Measurements from ENCODE around the gene PLXNB2. TPM values are rescaled to one million over a fixed set of nuclear protein-coding genes. Genes with fewer than 3 reads are reported as not detected.

PLXNB2 gene
- total and polyA plus RNA-seq, 4 experiments from 2014 or later, result 0.40 to 4.6 (median 2.8) TPM; not detected in 1

DNA sequence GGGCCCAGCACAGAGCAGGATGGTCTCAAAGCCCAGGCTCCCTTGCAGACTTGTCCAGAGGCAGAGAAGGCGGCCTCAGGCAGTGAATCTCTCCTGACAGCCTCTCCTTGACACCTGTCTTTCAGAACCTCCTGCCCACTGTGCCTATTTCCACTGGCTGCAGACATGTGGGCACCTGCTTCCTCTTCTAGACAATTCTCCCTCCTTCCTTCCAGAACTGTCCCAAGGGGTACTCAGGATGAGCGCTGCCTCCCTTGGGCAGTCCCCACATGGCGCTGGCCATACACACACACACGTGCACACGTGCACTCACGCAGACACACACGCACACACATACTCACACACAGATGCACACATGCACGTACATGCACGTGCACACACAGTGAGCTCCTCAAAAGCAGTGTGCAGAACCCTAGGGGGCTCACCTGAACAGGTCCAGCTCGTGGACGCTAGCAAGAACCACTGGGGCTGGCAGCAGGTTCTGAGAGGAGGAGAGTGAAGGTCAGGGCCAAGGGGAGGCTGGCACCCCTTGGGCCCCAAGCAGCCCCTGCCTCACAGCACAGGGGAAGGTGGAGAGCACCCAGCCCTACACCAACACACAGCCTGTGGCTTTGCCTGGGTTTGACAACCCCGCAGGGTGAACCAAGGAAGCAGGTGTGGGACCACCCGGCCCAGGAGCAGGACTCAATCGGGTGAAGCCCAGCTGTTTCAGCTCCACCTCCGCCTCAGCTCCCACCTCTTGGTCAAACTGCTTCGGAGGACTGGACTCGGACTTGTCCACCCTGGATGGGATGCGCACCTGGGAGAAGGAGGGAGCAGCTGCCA is 8.1 kb upstream of the PLXNB2 start:
- Histone ChIP-seq H3K36me3 (ENCODE audit: insufficient read depth, low read length) (no peaks in the 10 kb centered on the region), H3K27me3 (ENCODE audit: insufficient read depth, low read length) (no peaks in the 10 kb centered on the region), H3K4me3 (ENCODE audit: low read length in 2 of 2) (no peak overlapping the region), H3K4me1 (ENCODE audit: insufficient read depth, low read length) (peaks cover 19% of the 10 kb centered on the region), H3K27ac (ENCODE audit: low read depth, low read length) (peak overlapping the region; percentile 30), H3K9me3 (ENCODE audit: control insufficient read depth in 1 of 2, low read length in 2 of 2) (no peaks in the 10 kb centered on the region)
- intact Hi-C loops (cut with micrococcal nuclease), result no loop called here
- no peaks in the 10 kb centered on the region for H3K9me3 Mint-ChIP-seq
- no peaks in the 10 kb centered on the region for H3K27me3 Mint-ChIP-seq
- H3K4me3 Mint-ChIP-seq, result peak overlapping the region; percentile 12 to 79 (median 64)
- POLR2A ChIA-PET (ENCODE audit: partially characterized antibody), result interaction anchor here (1.3 to 2.7 kb wide), 5 partner anchors 9 to 210 kb away, joined by 4 to 9 read pairs (median 6); partner anchors contain the start of genes DENND6B, HDAC10 and SCO2
- no peaks in the 10 kb centered on the region for H3K36me3 Mint-ChIP-seq
- DNase-seq, result peak in 1 of 5 donors; percentile 35
- peaks cover 6 to 18% (median 12%) of the 10 kb centered on the region in 4 donors for H3K4me1 Mint-ChIP-seq
- peak overlapping the region in 5 of 7 donors; percentile 60 to 86 (median 64) for H3K27ac Mint-ChIP-seq
- CTCF ChIA-PET (ENCODE audit: partially characterized antibody), result interaction anchor here (0.8 to 2.9 kb wide), 3 partner anchors 12 to 74 kb away, joined by 3 to 15 read pairs (median 8); partner anchors contain the start of gene DENND6B

DNA sequence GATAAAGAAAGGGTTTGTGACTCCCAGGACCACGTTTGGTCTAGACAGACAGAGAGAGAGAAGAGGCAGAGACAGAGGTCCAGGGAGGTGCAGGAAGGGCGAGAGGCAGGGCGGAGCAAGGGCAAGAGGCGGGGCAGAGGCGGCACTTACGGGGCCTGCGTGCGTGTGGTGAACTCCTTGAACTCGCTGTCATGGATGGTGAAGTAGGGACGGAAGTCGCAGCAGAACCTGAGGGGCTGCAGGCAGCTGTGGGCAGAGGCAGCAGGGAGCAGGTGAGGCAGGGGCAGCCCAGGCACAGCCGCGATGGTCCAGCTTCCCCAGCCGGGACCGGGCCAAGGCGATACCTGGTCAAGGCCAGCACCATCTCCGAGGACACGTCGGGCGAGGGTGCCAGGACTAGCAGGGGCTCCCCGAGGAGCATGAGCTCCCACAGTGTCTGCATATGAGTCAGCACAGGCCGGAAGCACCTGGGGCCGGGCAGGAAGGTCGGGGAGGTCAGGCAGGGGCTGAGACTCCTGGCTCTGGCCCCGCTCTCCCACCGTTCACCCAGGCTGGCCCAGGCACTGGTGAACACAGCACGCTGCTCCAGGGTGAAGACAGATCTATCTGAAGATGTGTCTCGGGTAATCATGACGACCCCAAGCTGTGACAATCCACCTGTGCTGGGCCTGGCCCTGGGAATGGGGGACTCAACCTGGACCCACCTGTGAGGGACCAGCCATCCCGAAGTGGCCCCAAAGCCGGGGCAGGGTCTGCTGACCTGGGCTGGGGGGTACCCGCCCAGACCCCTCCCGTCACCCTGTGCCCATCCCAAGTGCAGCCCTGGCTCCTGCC is 7.2 kb upstream of the PLXNB2 start:
- Mint-ChIP-seq H3K36me3 (no peaks in the 10 kb centered on the region), H3K9me3 (no peaks in the 10 kb centered on the region), H3K27me3 (no peaks in the 10 kb centered on the region), H3K4me1 (peaks cover 6 to 18% (median 12%) of the 10 kb centered on the region in 4 donors), H3K27ac (peak overlapping the region; percentile 40 to 97 (median 91)), H3K4me3 (peak overlapping the region; percentile 81 to 96 (median 87))
- ChIA-PET POLR2A (ENCODE audit: partially characterized antibody) (interaction anchor here (0.8 to 2.7 kb wide), 10 partner anchors 10 to 306 kb away, joined by 3 to 9 read pairs (median 4); partner anchors contain the start of genes DENND6B, HDAC10 and SCO2), CTCF (ENCODE audit: partially characterized antibody) (interaction anchor here (0.9 to 2.9 kb wide), 3 partner anchors 13 to 62 kb away, joined by 4 to 15 read pairs (median 8); partner anchors contain the start of gene DENND6B)
- H3K9me3 ChIP-seq (ENCODE audit: control insufficient read depth in 1 of 2, low read length in 2 of 2), result no peaks in the 10 kb centered on the region
- peak overlapping the region; percentile 30 for H3K27ac ChIP-seq (ENCODE audit: low read depth, low read length)
- H3K4me3 ChIP-seq (ENCODE audit: low read length in 2 of 2), result peak overlapping the region; percentile 28 to 36
- peak; percentile 54 to 72 (median 60) for DNase-seq
- H3K4me1 ChIP-seq (ENCODE audit: insufficient read depth, low read length), result peaks cover 19% of the 10 kb centered on the region
- intact Hi-C loops (cut with micrococcal nuclease), result loop anchor here (1.0 kb wide), 1 partner anchor 28 kb away; no protein-coding TSS in a partner anchor
- no peaks in the 10 kb centered on the region for H3K36me3 ChIP-seq (ENCODE audit: insufficient read depth, low read length)
- no peaks in the 10 kb centered on the region for H3K27me3 ChIP-seq (ENCODE audit: insufficient read depth, low read length)

DNA sequence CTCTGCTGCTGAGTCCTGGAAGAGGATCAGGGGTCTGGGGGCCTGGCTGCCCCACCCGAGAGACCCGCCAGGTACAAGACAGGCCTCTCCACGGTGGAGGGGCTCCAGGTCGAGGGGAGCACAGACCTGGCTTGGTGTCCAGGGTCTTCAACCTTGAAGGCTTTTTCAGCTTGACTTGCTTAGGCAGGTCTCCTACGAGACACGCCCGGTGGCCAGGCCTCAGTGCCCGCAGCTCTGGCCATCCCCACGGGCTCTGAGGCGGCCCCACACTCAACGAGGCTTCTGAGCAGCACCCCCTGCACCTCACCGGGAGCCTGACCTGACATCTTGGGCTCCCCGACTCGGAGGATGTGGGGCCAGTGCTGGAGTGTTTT is 6.6 kb upstream of the PLXNB2 start:
- Mint-ChIP-seq H3K9me3 (no peaks in the 10 kb centered on the region), H3K4me3 (peak overlapping the region; percentile 81 to 96 (median 87)), H3K27ac (peak overlapping the region; percentile 40 to 97 (median 91)), H3K4me1 (peaks cover 6 to 18% (median 12%) of the 10 kb centered on the region in 4 donors), H3K36me3 (no peaks in the 10 kb centered on the region), H3K27me3 (no peaks in the 10 kb centered on the region)
- Histone ChIP-seq H3K27me3 (ENCODE audit: insufficient read depth, low read length) (no peaks in the 10 kb centered on the region), H3K4me3 (ENCODE audit: low read length in 2 of 2) (peak overlapping the region in 1 of 2 donors; percentile 28), H3K9me3 (ENCODE audit: control insufficient read depth in 1 of 2, low read length in 2 of 2) (no peaks in the 10 kb centered on the region), H3K36me3 (ENCODE audit: insufficient read depth, low read length) (no peaks in the 10 kb centered on the region), H3K4me1 (ENCODE audit: insufficient read depth, low read length) (peaks cover 19% of the 10 kb centered on the region), H3K27ac (ENCODE audit: low read depth, low read length) (peak overlapping the region; percentile 30)
- intact Hi-C loops (cut with micrococcal nuclease), result loop anchor here (1.0 kb wide), 1 partner anchor 28 kb away; no protein-coding TSS in a partner anchor
- POLR2A ChIA-PET (ENCODE audit: partially characterized antibody), result interaction anchor here (0.6 to 2.7 kb wide), 10 partner anchors 11 to 307 kb away, joined by 3 to 9 read pairs (median 4); partner anchors contain the start of genes HDAC10 and SCO2
- DNase-seq, result no peak
- CTCF ChIA-PET (ENCODE audit: partially characterized antibody), result interaction anchor here (0.5 to 2.9 kb wide), 4 partner anchors 14 to 61 kb away, joined by 3 to 15 read pairs (median 6); partner anchors contain the start of gene DENND6B

DNA sequence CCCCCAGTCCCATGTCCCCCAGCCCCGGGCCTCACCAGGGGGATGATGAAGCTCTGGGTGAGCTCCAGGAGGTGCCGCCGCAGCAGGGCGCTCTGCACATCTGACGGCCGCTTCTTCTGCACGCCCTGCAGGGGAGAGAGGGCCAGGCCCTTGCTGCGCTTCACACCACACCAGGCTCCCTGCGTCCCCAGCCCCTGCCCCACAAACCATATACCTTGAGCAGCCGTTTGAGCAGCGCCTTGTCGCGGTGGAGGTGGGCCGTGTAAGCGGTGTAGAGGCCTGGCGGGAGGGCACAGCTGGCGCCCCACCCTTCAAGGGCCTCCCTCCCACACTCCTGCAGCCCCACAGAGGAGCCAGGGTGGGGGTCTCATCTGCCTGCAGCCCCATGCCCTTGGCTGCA is 6.2 kb upstream of the PLXNB2 start:
- Histone ChIP-seq H3K36me3 (ENCODE audit: insufficient read depth, low read length) (no peaks in the 10 kb centered on the region), H3K4me3 (ENCODE audit: low read length in 2 of 2) (no peak overlapping the region), H3K9me3 (ENCODE audit: control insufficient read depth in 1 of 2, low read length in 2 of 2) (no peaks in the 10 kb centered on the region), H3K27ac (ENCODE audit: low read depth, low read length) (no peak overlapping the region), H3K27me3 (ENCODE audit: insufficient read depth, low read length) (no peaks in the 10 kb centered on the region), H3K4me1 (ENCODE audit: insufficient read depth, low read length) (peaks cover 19% of the 10 kb centered on the region)
- ChIA-PET POLR2A (ENCODE audit: partially characterized antibody) (interaction anchor here (0.6 to 2.7 kb wide), 8 partner anchors 11 to 308 kb away, joined by 3 to 9 read pairs (median 4); partner anchors contain the start of gene SCO2), CTCF (ENCODE audit: partially characterized antibody) (interaction anchor here (0.5 to 1.9 kb wide), 3 partner anchors 28 to 61 kb away, joined by 3 to 8 read pairs (median 4); no protein-coding TSS in a partner anchor)
- Mint-ChIP-seq H3K9me3 (no peaks in the 10 kb centered on the region), H3K4me1 (peaks cover 6 to 22% (median 12%) of the 10 kb centered on the region in 4 donors), H3K27ac (peak overlapping the region in 2 of 7 donors; percentile 77 to 79), H3K36me3 (no peaks in the 10 kb centered on the region), H3K4me3 (peak overlapping the region in 1 of 8 donors; percentile 96), H3K27me3 (peaks cover 0 to 2% of the 10 kb centered on the region in 2 donors)
- intact Hi-C loops (cut with micrococcal nuclease), result no loop called here
- peak in 1 of 5 donors; percentile 24 for DNase-seq

DNA sequence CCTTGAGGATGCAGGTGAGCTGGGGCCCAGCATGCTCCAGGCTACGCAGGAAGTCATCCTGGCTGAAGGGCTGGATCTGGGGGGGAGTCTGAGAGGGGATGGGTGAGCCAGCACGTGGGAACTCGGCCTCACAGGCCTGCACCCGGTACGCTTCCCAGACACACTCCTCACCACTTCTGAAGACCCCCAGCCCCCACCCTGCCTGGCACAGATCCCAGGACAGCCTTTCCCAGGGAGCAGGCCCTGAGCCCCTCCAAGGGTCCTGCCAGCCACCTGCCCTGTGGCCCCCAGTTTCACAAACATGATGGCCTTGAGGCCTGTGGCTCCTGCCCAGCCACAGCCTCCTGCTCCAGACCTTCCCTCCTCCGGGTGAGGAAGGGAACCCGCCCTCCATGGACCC is 5.6 kb upstream of the PLXNB2 start:
- Histone ChIP-seq H3K27me3 (ENCODE audit: insufficient read depth, low read length) (no peaks in the 10 kb centered on the region), H3K4me1 (ENCODE audit: insufficient read depth, low read length) (peaks cover 19% of the 10 kb centered on the region), H3K36me3 (ENCODE audit: insufficient read depth, low read length) (no peaks in the 10 kb centered on the region), H3K9me3 (ENCODE audit: control insufficient read depth in 1 of 2, low read length in 2 of 2) (no peaks in the 10 kb centered on the region), H3K4me3 (ENCODE audit: low read length in 2 of 2) (no peak overlapping the region), H3K27ac (ENCODE audit: low read depth, low read length) (no peak overlapping the region)
- Mint-ChIP-seq H3K27me3 (peaks cover 0 to 2% of the 10 kb centered on the region in 2 donors), H3K4me3 (no peak overlapping the region), H3K36me3 (no peaks in the 10 kb centered on the region), H3K4me1 (peaks cover 6 to 22% (median 12%) of the 10 kb centered on the region in 4 donors), H3K27ac (no peak overlapping the region), H3K9me3 (no peaks in the 10 kb centered on the region)
- intact Hi-C loops (cut with micrococcal nuclease), result no loop called here
- CTCF ChIA-PET (ENCODE audit: partially characterized antibody), result no interaction called here
- DNase-seq, result peak in 1 of 5 donors; percentile 7
- POLR2A ChIA-PET (ENCODE audit: partially characterized antibody), result interaction anchor here (1.0 to 1.9 kb wide), 2 partner anchors 157 to 308 kb away, joined by 3 to 6 read pairs; no protein-coding TSS in a partner anchor

DNA sequence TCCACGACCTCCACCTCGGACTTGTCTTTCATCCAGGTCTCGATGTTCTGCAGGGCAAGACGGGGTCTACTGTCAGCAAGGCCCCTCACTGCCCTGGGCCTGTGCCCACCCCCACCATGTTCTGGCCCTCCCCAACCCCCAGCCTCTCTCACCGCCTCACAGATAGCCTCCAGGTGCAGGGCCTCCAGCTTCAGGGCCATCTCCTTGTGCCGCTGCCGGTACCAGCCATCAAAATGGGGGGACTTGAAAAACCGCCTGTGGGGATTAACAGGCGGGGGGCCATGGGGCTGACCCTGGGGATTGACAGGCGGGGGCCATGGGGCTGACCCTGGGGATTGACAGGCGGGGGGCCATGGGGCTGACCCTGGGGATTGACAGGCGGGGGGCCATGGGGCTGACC is 4.9 kb upstream of the PLXNB2 start:
- intact Hi-C loops (cut with micrococcal nuclease), result no loop called here
- Histone ChIP-seq H3K36me3 (ENCODE audit: insufficient read depth, low read length) (no peaks in the 10 kb centered on the region), H3K4me3 (ENCODE audit: low read length in 2 of 2) (no peak overlapping the region), H3K27me3 (ENCODE audit: insufficient read depth, low read length) (no peaks in the 10 kb centered on the region), H3K27ac (ENCODE audit: low read depth, low read length) (no peak overlapping the region), H3K4me1 (ENCODE audit: insufficient read depth, low read length) (peaks cover 19% of the 10 kb centered on the region), H3K9me3 (ENCODE audit: control insufficient read depth in 1 of 2, low read length in 2 of 2) (no peaks in the 10 kb centered on the region)
- POLR2A ChIA-PET (ENCODE audit: partially characterized antibody), result interaction anchor here (1.0 kb wide), 1 partner anchor 157 kb away, joined by 3 read pairs; no protein-coding TSS in a partner anchor
- peaks cover 0 to 2% of the 10 kb centered on the region in 2 donors for H3K27me3 Mint-ChIP-seq
- no peaks in the 10 kb centered on the region for H3K9me3 Mint-ChIP-seq
- DNase-seq, result peak in 1 of 5 donors; percentile 35
- H3K27ac Mint-ChIP-seq, result no peak overlapping the region
- peaks cover 6 to 22% (median 12%) of the 10 kb centered on the region in 4 donors for H3K4me1 Mint-ChIP-seq
- no peaks in the 10 kb centered on the region for H3K36me3 Mint-ChIP-seq
- no peak overlapping the region for H3K4me3 Mint-ChIP-seq
- CTCF ChIA-PET (ENCODE audit: partially characterized antibody), result no interaction called here

Data from CD4-positive, alpha-beta memory T cell (primary cell).